GM19193 (cell line): Measurements from ENCODE around the gene MBNL2.

Source experiments
- POLR2A ChIP-seq: IDR thresholded peaks from 4 replicates; pipeline ENCODE4 v1.6.1; 2011; ENCODE audit not compliant: insufficient read depth, insufficient read length; ENCODE audit errors: extremely low read depth

Gene MBNL2, protein sequence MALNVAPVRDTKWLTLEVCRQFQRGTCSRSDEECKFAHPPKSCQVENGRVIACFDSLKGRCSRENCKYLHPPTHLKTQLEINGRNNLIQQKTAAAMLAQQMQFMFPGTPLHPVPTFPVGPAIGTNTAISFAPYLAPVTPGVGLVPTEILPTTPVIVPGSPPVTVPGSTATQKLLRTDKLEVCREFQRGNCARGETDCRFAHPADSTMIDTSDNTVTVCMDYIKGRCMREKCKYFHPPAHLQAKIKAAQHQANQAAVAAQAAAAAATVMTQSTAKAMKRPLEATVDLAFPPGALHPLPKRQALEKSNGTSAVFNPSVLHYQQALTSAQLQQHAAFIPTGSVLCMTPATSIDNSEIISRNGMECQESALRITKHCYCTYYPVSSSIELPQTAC

DNA sequence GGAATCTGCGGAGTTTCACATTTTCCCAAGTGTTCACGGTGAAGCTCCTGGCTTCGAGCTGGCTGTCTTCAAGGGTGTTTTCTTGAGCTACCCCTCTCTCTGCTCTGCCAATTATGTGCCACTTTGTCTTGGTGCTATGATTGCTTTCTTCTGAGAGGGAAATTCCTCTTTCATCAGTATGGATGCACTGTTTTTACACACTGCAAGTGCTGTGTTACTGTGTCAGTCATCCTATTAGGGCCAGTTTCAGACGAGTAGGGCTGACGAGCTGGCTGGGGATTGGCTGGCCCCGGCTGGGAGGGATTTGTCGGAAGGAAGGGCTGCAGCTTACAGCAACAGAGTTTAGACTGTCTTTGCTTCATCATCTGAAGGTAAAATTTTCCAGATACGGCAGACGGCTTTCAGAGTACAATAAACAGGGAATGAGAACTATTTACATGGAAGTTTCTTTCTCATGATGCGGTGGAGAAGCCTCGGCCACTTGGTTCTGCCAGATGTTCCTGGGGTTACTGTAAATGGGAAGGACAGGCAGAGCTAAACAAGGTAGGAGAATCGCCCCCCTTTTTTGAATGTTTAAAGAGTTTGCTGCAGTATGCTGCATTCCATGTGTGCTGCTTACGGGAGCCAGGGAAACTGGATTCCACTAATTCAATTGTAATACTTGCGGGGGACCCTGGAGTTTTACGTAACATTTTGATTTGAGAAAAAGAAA is at the start of gene MBNL2:
TSS of gene MBNL2 (plus strand) at position 345 of the 712 bp plus-strand sequence. CDS start 53,903 bp downstream, outside the sequence.
- TF ChIP-seq POLR2A = peak; percentile 48

- TF ChIP-seq POLR2A = no peak
These were observed 47.5 kb upstream of the MBNL2 start for GRCh38 chr13:97174638-97175037.

DNA sequence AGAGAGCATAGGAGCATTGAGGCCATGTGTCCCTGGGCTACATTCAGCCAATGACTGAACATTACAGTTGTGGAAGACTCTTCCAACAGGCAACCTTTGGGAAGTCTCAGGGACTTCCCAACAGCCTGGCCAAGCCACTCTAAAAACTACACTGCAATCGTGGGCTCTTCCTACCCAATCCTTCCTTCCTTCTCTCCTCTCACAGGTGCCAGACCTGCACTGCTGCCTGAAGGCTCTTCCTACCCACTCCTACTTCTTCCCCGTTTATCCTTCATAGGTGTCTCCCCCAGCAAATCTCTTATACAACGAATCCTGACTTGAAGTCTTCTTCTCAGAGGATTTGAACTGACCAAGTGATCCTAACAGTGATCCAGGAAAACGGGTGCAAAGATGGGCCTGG is 47.1 kb upstream of the MBNL2 start:
- no peak for TF ChIP-seq POLR2A

- no peak for TF ChIP-seq POLR2A
These were observed 42.6 kb upstream of the MBNL2 start for GRCh38 chr13:97179501-97179900.

GRCh38 chr13:97182111-97182890 is 39.8 kb upstream of the MBNL2 start:
- no peak for TF ChIP-seq POLR2A

DNA sequence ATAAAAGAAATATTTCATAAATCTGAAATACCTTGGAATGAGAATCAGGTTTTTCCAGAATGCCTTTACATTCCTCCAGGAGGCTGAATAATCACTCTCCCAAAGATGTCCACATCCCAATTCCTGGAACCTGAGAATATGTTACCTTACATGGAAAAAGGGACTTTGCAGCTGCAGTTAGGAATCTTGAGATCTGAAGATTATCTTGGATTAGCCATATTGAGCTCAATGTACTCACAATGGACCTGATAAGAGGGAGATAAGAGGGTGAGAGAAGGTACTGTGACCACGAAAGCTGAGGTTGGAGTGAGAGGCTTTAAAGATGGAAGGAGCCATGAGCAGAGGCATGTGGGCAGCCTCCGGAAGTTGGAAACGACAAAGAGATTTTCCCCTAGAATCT is 36.8 kb upstream of the MBNL2 start:
- TF ChIP-seq POLR2A = no peak

DNA sequence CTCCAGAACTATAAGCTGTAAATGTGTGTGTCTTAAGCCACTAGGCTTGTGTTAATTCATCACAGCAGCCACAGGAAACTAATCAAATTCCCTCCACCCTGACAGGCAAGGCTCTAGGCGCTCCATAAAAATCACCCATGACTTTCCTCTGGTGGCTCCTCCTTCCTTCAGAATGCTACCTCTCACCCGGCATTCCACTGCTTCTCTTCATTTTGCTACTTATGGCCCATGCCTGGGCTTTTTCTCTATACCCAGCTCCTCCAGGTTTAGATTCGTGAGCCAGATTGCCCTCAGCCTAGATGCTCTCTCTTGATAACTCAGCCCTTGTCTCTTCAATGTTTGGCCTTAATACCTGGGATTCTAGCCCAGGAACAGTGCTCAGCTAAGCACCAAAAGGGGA is 36.4 kb upstream of the MBNL2 start:
- no peak for TF ChIP-seq POLR2A

DNA sequence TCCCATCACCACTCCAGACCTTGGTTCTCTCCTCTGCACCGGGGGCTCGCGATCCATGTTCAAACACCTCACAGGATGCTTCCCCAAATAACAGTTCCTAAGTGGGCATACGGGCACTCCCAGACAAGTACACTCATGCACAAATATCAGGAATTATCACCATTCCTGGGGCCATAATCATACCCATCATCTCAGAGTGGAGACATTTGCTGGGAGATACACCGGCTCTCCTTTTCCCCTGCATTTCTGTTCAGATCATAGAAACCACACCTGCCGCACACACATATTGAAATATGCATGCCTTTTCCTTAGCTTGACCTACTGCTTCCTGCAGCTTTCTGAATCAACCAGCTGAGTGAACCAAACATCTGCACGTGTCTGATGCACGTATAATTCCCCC is 33.9 kb upstream of the MBNL2 start:
- TF ChIP-seq POLR2A = no peak

DNA sequence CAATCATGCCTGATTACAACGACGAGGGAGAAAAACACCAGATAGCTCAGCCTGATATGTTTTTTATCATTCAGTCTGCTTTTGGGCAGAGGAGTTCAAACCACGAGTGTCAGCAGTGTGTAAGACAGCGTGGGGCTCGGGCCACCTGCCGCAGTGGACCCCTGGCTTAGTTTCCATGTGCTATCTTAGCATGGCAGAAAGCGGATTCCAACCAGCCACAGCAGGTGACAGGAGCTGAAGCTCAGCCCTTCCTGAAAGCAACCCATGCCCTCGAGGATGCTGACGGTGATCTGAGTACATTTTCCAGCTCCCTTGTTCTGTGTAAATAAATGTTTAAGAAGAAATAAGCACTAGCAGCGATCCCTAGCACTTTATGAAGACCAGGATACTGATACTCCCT is 32.2 kb upstream of the MBNL2 start:
- TF ChIP-seq POLR2A = no peak

- TF ChIP-seq POLR2A = no peak
These were observed 31.0 kb upstream of the MBNL2 start for GRCh38 chr13:97191142-97191541.

- no peak for TF ChIP-seq POLR2A
These were observed 30.5 kb upstream of the MBNL2 start for GRCh38 chr13:97191615-97192014.

DNA sequence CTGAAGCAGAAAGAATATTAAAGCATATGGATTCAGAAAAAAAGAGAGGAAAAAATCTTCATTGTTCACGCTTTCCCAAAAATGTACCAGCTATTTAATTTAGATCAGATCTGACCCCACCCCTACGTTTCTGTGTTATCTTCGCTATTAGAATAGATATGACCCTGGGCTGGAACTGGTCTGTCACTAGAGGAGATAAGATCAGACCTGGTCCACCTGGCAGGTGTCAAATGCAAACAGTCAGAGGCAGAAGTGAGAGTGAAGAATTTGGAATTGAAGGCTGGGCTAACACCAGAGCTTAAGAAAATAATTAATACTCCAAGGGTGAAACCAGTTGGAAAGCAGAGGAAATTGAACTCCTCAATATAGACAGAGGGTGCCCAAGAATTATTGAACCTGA is 30.0 kb upstream of the MBNL2 start:
- TF ChIP-seq POLR2A = no peak

- TF ChIP-seq POLR2A = no peak
These were observed 28.6 kb upstream of the MBNL2 start for GRCh38 chr13:97193577-97193976.

DNA sequence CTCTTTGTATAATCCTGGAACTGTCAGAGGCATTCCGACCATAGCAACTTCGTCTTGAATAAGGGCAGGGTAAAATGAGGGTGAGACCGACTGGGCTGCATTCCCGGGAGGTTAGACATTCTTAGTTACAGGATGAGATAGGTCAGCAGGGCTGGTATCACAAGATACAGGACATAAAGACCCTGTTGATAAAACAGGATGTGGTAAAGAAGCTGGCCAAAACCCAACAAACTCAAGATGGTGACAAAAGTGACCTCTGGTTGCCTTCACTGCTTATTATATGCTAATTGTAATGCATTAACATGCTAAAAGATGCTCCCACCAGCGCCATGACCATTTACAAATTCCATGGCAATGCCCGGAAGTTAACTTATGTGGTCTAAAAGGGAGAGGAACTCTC is 27.7 kb upstream of the MBNL2 start:
- TF ChIP-seq POLR2A = no peak

- no peak for TF ChIP-seq POLR2A
These were observed 25.8 kb upstream of the MBNL2 start for GRCh38 chr13:97196340-97196739.
